Spleen (tissue), 7 donors: ENCODE results near the gene PIKFYVE.

ENCODE experiments used
- POLR2A ChIP-seq, 3 donors: fragments of 450-650 bp; IDR thresholded peaks; one replicate each; pipeline ENCODE4 v1.5.1; 2017; ENCODE audit warnings: antibody characterized with exemption in 3 of 3, mild to moderate bottlenecking in 1 of 3
- POLR2AphosphoS5 ChIP-seq, 3 donors: sonication (generic); formaldehyde crosslinking; IDR thresholded peaks; one replicate each; pipeline ENCODE4 v1.5.1; 2017; ENCODE audit warnings: antibody characterized with exemption in 3 of 3
- TF ChIP-seq, protein P1 (sequence below), 11 experiments: fragments of 200-600 bp in 7 of 11; fragments of 450-650 bp in 4 of 11; sonication (generic) in 4 of 11; IDR thresholded peaks in 8 of 11; conservative IDR thresholded peaks in 3 of 11; 1 replicate in 7 of 11; 2 replicates in 4 of 11; pipeline versions ENCODE4 v1.4.0 to v1.8.0; 2016 to 2021; ENCODE audit warnings: antibody characterized with exemption in 11 of 11, inconsistent platforms in 4 of 11, mild to moderate bottlenecking in 1 of 11
- donor health status: DM: no; HTN: no; CAD: no; lungs with moderate emphysema.
- donor health status: DM: no; HTN: no; CAD: no.
- donor health status: DM: no; HTN: no; CAD: no.

DNA sequence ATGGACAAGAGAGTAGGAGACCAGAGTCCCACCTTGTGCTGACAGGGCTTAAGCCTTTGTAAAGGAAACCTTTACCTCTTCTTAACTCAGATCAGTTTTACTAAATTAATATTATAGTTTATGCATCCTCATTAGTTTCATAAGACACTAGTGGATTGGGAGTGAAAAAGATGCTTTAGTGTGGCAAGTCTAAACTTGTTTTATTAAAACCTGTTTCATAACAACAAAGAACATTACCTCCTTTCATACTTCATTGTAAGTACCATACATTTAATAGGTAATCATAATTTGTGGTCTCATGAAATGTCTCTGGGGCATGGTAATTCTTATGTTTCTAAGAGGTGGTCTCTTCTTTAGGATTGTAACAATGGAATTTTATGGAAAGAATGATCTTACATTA lies 63.4 kb downstream of the PIKFYVE start:
- TF ChIP-seq, protein P1, sequence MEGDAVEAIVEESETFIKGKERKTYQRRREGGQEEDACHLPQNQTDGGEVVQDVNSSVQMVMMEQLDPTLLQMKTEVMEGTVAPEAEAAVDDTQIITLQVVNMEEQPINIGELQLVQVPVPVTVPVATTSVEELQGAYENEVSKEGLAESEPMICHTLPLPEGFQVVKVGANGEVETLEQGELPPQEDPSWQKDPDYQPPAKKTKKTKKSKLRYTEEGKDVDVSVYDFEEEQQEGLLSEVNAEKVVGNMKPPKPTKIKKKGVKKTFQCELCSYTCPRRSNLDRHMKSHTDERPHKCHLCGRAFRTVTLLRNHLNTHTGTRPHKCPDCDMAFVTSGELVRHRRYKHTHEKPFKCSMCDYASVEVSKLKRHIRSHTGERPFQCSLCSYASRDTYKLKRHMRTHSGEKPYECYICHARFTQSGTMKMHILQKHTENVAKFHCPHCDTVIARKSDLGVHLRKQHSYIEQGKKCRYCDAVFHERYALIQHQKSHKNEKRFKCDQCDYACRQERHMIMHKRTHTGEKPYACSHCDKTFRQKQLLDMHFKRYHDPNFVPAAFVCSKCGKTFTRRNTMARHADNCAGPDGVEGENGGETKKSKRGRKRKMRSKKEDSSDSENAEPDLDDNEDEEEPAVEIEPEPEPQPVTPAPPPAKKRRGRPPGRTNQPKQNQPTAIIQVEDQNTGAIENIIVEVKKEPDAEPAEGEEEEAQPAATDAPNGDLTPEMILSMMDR (IDR thresholded peaks at IDR 0.05 in 8 of 11, conservative IDR thresholded peaks at IDR 0.05 in 3 of 11) = no peak
- TF ChIP-seq POLR2AphosphoS5 (IDR thresholded peaks at IDR 0.05) (no peak), POLR2A (IDR thresholded peaks at IDR 0.05) (no peak)
